RPMI8226 (cell line): ENCODE measurements around the gene SESN3.
"Not testable (repeated sequence)": the region's sequence is repeated elsewhere in the genome, so short reads cannot be mapped to it uniquely, and the experiment has no call there.

ENCODE experiments used
- DNase-seq: peaks from one replicate; pipeline ENCODE4 v3.0.0-alpha.2; 2015

Gene SESN3

GRCh38 chr11:95212609-95213008 lies 18.4 kb downstream of the SESN3 start:
- DNase-seq = no peak

GRCh38 chr11:95209535-95209934 lies 21.5 kb downstream of the SESN3 start:
- DNase-seq = not testable (repeated sequence)

- DNase-seq = no peak
These were observed 30.1 kb downstream of the SESN3 start for GRCh38 chr11:95200781-95201457.

GRCh38 chr11:95195831-95196230 lies 35.2 kb downstream of the SESN3 start:
- no peak for DNase-seq

GRCh38 chr11:95193541-95193940 lies 37.5 kb downstream of the SESN3 start:
- DNase-seq = no peak

GRCh38 chr11:95192717-95193116 lies 38.3 kb downstream of the SESN3 start:
- no peak for DNase-seq

GRCh38 chr11:95187723-95188122 lies 43.3 kb downstream of the SESN3 start:
- no peak for DNase-seq

GRCh38 chr11:95182397-95182796 lies 48.6 kb downstream of the SESN3 start:
- DNase-seq = no peak

GRCh38 chr11:95175818-95176380 lies 55.1 kb downstream of the SESN3 start:
- DNase-seq = no peak

- no peak for DNase-seq
These were observed 60.7 kb downstream of the SESN3 start for GRCh38 chr11:95170294-95170693.

- DNase-seq = no peak
These were observed 64.2 kb downstream of the SESN3 start for GRCh38 chr11:95166781-95167180.

GRCh38 chr11:95165638-95166037 lies 65.4 kb downstream of the SESN3 start:
- DNase-seq = no peak

GRCh38 chr11:95163106-95163505 lies 67.9 kb downstream of the SESN3 start:
- no peak for DNase-seq

- DNase-seq = no peak
These were observed 69.8 kb downstream of the SESN3 start for GRCh38 chr11:95161248-95161647.

GRCh38 chr11:95157824-95158223 lies 73.2 kb downstream of the SESN3 start:
- no peak for DNase-seq

- no peak for DNase-seq
These were observed 74.0 kb downstream of the SESN3 start for GRCh38 chr11:95156916-95157541.

GRCh38 chr11:95156133-95156721 lies 74.8 kb downstream of the SESN3 start:
- no peak for DNase-seq

GRCh38 chr11:95155385-95155784 lies 75.6 kb downstream of the SESN3 start:
- no peak for DNase-seq

GRCh38 chr11:95154514-95154913 lies 76.5 kb downstream of the SESN3 start:
- peak; percentile 62 for DNase-seq

GRCh38 chr11:95153857-95154246 lies 77.2 kb downstream of the SESN3 start:
- no peak for DNase-seq

GRCh38 chr11:95152876-95153856 lies 77.8 kb downstream of the SESN3 start:
- no peak for DNase-seq

GRCh38 chr11:95150956-95151684 lies 79.9 kb downstream of the SESN3 start:
- DNase-seq = peak; percentile 95
